ENCODE results near the gene PATL2. TPM values are rescaled to one million over a fixed set of nuclear protein-coding genes. Genes with fewer than 3 reads are reported as not detected.

The PATL2 gene
- total and polyA plus RNA-seq, 2 experiments from 2014 or later: 0.19 TPM; not detected in 1

DNA sequence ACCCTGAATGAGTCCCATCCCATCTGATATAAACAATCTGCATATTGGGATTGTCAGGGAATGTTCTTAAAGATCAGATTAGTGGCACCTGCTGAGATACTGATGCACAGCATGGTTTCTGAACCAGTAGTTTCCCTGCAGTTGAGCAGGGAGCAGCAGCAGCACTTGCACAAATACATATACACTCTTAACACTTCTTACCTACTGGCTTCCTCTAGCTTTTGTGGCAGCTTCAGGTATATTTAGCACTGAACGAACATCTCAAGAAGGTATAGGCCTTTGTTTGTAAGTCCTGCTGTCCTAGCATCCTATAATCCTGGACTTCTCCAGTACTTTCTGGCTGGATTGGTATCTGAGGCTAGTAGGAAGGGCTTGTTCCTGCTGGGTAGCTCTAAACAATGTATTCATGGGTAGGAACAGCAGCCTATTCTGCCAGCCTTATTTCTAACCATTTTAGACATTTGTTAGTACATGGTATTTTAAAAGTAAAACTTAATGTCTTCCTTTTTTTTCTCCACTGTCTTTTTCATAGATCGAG lies 4.7 kb upstream of the PATL2 start (continued):
- TF ChIP-seq, protein P1, sequence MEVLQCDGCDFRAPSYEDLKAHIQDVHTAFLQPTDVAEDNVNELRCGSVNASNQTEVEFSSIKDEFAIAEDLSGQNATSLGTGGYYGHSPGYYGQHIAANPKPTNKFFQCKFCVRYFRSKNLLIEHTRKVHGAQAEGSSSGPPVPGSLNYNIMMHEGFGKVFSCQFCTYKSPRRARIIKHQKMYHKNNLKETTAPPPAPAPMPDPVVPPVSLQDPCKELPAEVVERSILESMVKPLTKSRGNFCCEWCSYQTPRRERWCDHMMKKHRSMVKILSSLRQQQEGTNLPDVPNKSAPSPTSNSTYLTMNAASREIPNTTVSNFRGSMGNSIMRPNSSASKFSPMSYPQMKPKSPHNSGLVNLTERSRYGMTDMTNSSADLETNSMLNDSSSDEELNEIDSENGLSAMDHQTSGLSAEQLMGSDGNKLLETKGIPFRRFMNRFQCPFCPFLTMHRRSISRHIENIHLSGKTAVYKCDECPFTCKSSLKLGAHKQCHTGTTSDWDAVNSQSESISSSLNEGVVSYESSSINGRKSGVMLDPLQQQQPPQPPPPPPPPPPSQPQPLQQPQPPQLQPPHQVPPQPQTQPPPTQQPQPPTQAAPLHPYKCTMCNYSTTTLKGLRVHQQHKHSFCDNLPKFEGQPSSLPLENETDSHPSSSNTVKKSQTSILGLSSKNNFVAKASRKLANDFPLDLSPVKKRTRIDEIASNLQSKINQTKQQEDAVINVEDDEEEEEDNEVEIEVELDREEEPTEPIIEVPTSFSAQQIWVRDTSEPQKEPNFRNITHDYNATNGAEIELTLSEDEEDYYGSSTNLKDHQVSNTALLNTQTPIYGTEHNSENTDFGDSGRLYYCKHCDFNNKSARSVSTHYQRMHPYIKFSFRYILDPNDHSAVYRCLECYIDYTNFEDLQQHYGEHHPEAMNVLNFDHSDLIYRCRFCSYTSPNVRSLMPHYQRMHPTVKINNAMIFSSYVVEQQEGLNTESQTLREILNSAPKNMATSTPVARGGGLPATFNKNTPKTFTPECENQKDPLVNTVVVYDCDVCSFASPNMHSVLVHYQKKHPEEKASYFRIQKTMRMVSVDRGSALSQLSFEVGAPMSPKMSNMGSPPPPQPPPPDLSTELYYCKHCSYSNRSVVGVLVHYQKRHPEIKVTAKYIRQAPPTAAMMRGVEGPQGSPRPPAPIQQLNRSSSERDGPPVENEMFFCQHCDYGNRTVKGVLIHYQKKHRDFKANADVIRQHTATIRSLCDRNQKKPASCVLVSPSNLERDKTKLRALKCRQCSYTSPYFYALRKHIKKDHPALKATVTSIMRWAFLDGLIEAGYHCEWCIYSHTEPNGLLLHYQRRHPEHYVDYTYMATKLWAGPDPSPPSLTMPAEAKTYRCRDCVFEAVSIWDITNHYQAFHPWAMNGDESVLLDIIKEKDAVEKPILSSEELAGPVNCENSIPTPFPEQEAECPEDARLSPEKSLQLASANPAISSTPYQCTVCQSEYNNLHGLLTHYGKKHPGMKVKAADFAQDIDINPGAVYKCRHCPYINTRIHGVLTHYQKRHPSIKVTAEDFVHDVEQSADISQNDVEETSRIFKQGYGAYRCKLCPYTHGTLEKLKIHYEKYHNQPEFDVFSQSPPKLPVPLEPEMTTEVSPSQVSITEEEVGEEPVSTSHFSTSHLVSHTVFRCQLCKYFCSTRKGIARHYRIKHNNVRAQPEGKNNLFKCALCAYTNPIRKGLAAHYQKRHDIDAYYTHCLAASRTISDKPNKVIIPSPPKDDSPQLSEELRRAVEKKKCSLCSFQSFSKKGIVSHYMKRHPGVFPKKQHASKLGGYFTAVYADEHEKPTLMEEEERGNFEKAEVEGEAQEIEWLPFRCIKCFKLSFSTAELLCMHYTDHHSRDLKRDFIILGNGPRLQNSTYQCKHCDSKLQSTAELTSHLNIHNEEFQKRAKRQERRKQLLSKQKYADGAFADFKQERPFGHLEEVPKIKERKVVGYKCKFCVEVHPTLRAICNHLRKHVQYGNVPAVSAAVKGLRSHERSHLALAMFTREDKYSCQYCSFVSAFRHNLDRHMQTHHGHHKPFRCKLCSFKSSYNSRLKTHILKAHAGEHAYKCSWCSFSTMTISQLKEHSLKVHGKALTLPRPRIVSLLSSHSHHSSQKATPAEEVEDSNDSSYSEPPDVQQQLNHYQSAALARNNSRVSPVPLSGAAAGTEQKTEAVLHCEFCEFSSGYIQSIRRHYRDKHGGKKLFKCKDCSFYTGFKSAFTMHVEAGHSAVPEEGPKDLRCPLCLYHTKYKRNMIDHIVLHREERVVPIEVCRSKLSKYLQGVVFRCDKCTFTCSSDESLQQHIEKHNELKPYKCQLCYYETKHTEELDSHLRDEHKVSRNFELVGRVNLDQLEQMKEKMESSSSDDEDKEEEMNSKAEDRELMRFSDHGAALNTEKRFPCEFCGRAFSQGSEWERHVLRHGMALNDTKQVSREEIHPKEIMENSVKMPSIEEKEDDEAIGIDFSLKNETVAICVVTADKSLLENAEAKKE (CRISPR knock-in tag; IDR thresholded peaks at IDR 0.05): no peak

DNA sequence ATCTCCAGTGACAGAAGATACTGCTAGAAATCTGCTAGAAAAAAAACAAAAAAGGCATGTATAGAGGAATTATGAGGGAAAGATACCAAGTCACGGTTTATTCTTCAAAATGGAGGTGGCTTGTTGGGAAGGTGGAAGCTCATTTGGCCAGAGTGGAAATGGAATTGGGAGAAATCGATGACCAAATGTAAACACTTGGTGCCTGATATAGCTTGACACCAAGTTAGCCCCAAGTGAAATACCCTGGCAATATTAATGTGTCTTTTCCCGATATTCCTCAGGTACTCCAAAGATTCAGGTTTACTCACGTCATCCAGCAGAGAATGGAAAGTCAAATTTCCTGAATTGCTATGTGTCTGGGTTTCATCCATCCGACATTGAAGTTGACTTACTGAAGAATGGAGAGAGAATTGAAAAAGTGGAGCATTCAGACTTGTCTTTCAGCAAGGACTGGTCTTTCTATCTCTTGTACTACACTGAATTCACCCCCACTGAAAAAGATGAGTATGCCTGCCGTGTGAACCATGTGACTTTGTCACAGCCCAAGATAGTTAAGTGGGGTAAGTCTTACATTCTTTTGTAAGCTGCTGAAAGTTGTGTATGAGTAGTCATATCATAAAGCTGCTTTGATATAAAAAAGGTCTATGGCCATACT lies 4.1 kb upstream of the PATL2 start:
- Histone ChIP-seq H3K4me1 (ENCODE audit: insufficient read depth) (peaks cover 6% of the 10 kb centered on the region), H3K27ac (ENCODE audit: low read depth) (no peak overlapping the region), H2AFZ (no peak overlapping the region), H3K36me3 (ENCODE audit: insufficient read depth) (no peaks in the 10 kb centered on the region), H4K20me1 (replicated peaks; ENCODE audit: insufficient read depth) (peaks cover 11% of the 10 kb centered on the region; the same call in 1 of the 2 replicates), H3K4me2 (no peak overlapping the region), H3F3A (replicated peaks; ENCODE audit: low read depth) (no peaks in the 10 kb centered on the region), H3K4me3 (no peak overlapping the region), H3K9me2 (ENCODE audit: insufficient read depth) (no peaks in the 10 kb centered on the region), H3K27me3 (ENCODE audit: insufficient read depth) (peaks cover 16% of the 10 kb centered on the region), H3K79me2 (replicated peaks; ENCODE audit: insufficient read depth) (peaks cover 10% of the 10 kb centered on the region; the same call in 1 of the 2 replicates)
- Mint-ChIP-seq H3K4me1 (peaks cover 14% of the 10 kb centered on the region), H3K36me3 (ENCODE audit: low read depth) (peaks cover 8% of the 10 kb centered on the region), H3K4me3 (no peak overlapping the region), H3K27me3 (ENCODE audit: insufficient read depth, low read depth, poor library complexity) (peaks cover 20% of the 10 kb centered on the region), H3K27ac (no peak overlapping the region), H3K9me3 (no peaks in the 10 kb centered on the region)
- ATAC-seq: no peak
- TF ChIP-seq EZH2 (IDR thresholded peaks at IDR 0.05; ENCODE audit: low read depth, unreplicated experiment) (no peak), JUNB (IDR thresholded peaks at IDR 0.05; ENCODE audit: unreplicated experiment) (no peak), NANOG (IDR thresholded peaks at IDR 0.05; ENCODE audit: borderline replicate concordance) (no peak), EZH2phosphoT487 (IDR thresholded peaks at IDR 0.05; ENCODE audit: unreplicated experiment) (no peak), ZNF331 (CRISPR knock-in tag; IDR thresholded peaks at IDR 0.05; ENCODE audit: low read depth) (no peak), POLR2AphosphoS5 (IDR thresholded peaks at IDR 0.05; ENCODE audit: low read depth) (no peak)
- TF ChIP-seq, protein P2, sequence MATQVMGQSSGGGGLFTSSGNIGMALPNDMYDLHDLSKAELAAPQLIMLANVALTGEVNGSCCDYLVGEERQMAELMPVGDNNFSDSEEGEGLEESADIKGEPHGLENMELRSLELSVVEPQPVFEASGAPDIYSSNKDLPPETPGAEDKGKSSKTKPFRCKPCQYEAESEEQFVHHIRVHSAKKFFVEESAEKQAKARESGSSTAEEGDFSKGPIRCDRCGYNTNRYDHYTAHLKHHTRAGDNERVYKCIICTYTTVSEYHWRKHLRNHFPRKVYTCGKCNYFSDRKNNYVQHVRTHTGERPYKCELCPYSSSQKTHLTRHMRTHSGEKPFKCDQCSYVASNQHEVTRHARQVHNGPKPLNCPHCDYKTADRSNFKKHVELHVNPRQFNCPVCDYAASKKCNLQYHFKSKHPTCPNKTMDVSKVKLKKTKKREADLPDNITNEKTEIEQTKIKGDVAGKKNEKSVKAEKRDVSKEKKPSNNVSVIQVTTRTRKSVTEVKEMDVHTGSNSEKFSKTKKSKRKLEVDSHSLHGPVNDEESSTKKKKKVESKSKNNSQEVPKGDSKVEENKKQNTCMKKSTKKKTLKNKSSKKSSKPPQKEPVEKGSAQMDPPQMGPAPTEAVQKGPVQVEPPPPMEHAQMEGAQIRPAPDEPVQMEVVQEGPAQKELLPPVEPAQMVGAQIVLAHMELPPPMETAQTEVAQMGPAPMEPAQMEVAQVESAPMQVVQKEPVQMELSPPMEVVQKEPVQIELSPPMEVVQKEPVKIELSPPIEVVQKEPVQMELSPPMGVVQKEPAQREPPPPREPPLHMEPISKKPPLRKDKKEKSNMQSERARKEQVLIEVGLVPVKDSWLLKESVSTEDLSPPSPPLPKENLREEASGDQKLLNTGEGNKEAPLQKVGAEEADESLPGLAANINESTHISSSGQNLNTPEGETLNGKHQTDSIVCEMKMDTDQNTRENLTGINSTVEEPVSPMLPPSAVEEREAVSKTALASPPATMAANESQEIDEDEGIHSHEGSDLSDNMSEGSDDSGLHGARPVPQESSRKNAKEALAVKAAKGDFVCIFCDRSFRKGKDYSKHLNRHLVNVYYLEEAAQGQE (IDR thresholded peaks at IDR 0.05; ENCODE audit: unreplicated experiment): no peak
- DNase-seq (ENCODE audit: low spot score): no peak
